Ovary (tissue), 3 donors: ENCODE measurements around the gene IQSEC1.

Experiments used
- EP300 ChIP-seq: sonication (generic); formaldehyde crosslinking; IDR thresholded peaks from one replicate; pipeline ENCODE4 v1.6.1; 2017; ENCODE audit warnings: antibody characterized with exemption
- TF ChIP-seq, protein P1 (sequence below), 3 donors: fragments of 450-650 bp in 2 of 3; fragments of 200-600 bp in 1 of 3; IDR thresholded peaks; one replicate each; pipeline versions ENCODE4 v1.5.1 to v1.8.0; 2016 to 2022; ENCODE audit warnings: antibody characterized with exemption in 3 of 3, mild to moderate bottlenecking in 1 of 3
- donor health status: DM: no; HTN: no; CAD: no.

GRCh38 chr3:12954891-12955650 is 118.2 kb downstream of the IQSEC1 start:
- no peak for TF ChIP-seq EP300
- TF ChIP-seq, protein P1, sequence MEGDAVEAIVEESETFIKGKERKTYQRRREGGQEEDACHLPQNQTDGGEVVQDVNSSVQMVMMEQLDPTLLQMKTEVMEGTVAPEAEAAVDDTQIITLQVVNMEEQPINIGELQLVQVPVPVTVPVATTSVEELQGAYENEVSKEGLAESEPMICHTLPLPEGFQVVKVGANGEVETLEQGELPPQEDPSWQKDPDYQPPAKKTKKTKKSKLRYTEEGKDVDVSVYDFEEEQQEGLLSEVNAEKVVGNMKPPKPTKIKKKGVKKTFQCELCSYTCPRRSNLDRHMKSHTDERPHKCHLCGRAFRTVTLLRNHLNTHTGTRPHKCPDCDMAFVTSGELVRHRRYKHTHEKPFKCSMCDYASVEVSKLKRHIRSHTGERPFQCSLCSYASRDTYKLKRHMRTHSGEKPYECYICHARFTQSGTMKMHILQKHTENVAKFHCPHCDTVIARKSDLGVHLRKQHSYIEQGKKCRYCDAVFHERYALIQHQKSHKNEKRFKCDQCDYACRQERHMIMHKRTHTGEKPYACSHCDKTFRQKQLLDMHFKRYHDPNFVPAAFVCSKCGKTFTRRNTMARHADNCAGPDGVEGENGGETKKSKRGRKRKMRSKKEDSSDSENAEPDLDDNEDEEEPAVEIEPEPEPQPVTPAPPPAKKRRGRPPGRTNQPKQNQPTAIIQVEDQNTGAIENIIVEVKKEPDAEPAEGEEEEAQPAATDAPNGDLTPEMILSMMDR (IDR thresholded peaks at IDR 0.05), result no peak
